HepG2 (cell line): ENCODE measurements around the gene ERLEC1. TPM values are rescaled to one million over a fixed set of nuclear protein-coding genes. Genes with fewer than 3 reads are reported as not detected.

ENCODE experiments used
- CHD2 ChIP-seq: IDR thresholded peaks from 2 replicates; pipeline ENCODE4 v1.6.1; 2011; ENCODE audit warnings: low read depth, low read length, improper control_type of control experiment
- EHMT2 ChIP-seq: fragments of 200-600 bp; sonication (generic); IDR thresholded peaks from 2 replicates; pipeline ENCODE4 v1.7.0; 2017; ENCODE audit warnings: antibody characterized with exemption, low read depth, low read length, borderline replicate concordance
- GATA4 ChIP-seq: sonication (generic); IDR thresholded peaks from 2 replicates; pipeline ENCODE4 v1.6.1; 2016; ENCODE audit warnings: antibody characterized with exemption, low read depth, borderline replicate concordance
- JARID2 ChIP-seq: sonication (generic); formaldehyde crosslinking; IDR thresholded peaks from 2 replicates; pipeline ENCODE4 v1.8.1; 2023; ENCODE audit warnings: missing genetic modification reagents, inconsistent platforms; ENCODE audit not compliant: insufficient replicate concordance
- KLF12 ChIP-seq: sonication (generic); formaldehyde crosslinking; IDR thresholded peaks from 2 replicates; pipeline ENCODE4 v1.4.0; 2020; ENCODE audit warnings: missing genetic modification reagents, borderline replicate concordance
- MED8 ChIP-seq: sonication (generic); formaldehyde crosslinking; IDR thresholded peaks from 2 replicates; pipeline ENCODE4 v1.8.1; 2023; ENCODE audit warnings: mild to moderate bottlenecking, missing genetic modification reagents; ENCODE audit not compliant: insufficient replicate concordance
- PAF1 ChIP-seq: IDR thresholded peaks from 2 replicates; pipeline ENCODE4 v1.6.1; 2016; ENCODE audit warnings: missing genetic modification reagents, missing compliant biosample characterization
- PCBP2 ChIP-seq: fragments of 200-400 bp; formaldehyde crosslinking; optimal IDR thresholded peaks from 2 replicates; pipeline ENCODE3; 2018; ENCODE audit warnings: low read length, low read depth; ENCODE audit not compliant: poor library complexity, severe bottlenecking
- RFX5 ChIP-seq: IDR thresholded peaks from 2 replicates; pipeline ENCODE4 v1.6.1; 2011; ENCODE audit warnings: low read depth, low read length, improper control_type of control experiment
- SP5 ChIP-seq: IDR thresholded peaks from 2 replicates; pipeline ENCODE4 v1.6.1; 2016; ENCODE audit warnings: low read depth, borderline replicate concordance
- SRSF1 ChIP-seq: fragments of 200-400 bp; formaldehyde crosslinking; optimal IDR thresholded peaks from 2 replicates; pipeline ENCODE3; 2017; ENCODE audit warnings: mild to moderate bottlenecking, low read depth, low read length, moderate library complexity
- ZBTB20 ChIP-seq: sonication (generic); formaldehyde crosslinking; IDR thresholded peaks from 2 replicates; pipeline ENCODE4 v1.8.1; 2023; ENCODE audit warnings: missing genetic modification reagents, low read depth, mild to moderate bottlenecking, borderline replicate concordance
- ZNF124 ChIP-seq: sonication (generic); formaldehyde crosslinking; IDR thresholded peaks from 2 replicates; pipeline ENCODE4 v1.4.0; 2020; ENCODE audit warnings: missing genetic modification reagents
- ZNF225 ChIP-seq: sonication (generic); formaldehyde crosslinking; IDR thresholded peaks from 2 replicates; pipeline ENCODE4 v1.4.0; 2020; ENCODE audit warnings: mild to moderate bottlenecking, missing genetic modification reagents
- ZNF782 ChIP-seq: sonication (generic); formaldehyde crosslinking; IDR thresholded peaks from 2 replicates; pipeline ENCODE4 v1.4.0; 2020; ENCODE audit warnings: missing genetic modification reagents, mild to moderate bottlenecking, borderline replicate concordance
- polyA plus RNA-seq, 8 experiments: library from polyadenylated mRNA; depleted of rRNA in 3 of 8; stranded (reverse) in 7 of 8; unstranded in 1 of 8; fragments of >200 nt; fragmentation: Illumina TruSeq in 4 of 8; extraction: Trizol in 4 of 8; gene quantifications; 2 replicates each; pipeline versions ENCODE4 v1.2.1 to v1.2.3, GENCODE V29; 2011 to 2016; ENCODE audit warnings: low read depth in 4 of 8, missing spikeins in 1 of 8, mixed read lengths in 1 of 8; ENCODE audit not compliant: insufficient read depth in 1 of 8
- total RNA-seq, 5 experiments: library from RNA; depleted of rRNA; stranded (reverse); fragments of >200 nt; fragmentation: Illumina TruSeq; extraction: Trizol; gene quantifications; 2 replicates each; pipeline ENCODE4 v1.2.3, GENCODE V29; 2016; ENCODE audit warnings: low read depth in 1 of 5
- TF ChIP-seq, protein P1 (sequence below): sonication (generic); formaldehyde crosslinking; IDR thresholded peaks from 2 replicates; pipeline ENCODE4 v1.5.0; 2020; ENCODE audit warnings: mild to moderate bottlenecking, missing genetic modification reagents
- TF ChIP-seq, protein P2 (sequence below): sonication (generic); formaldehyde crosslinking; IDR thresholded peaks from 2 replicates; pipeline ENCODE4 v1.8.1; 2023; ENCODE audit warnings: missing genetic modification reagents, inconsistent platforms, borderline replicate concordance
- TF ChIP-seq, protein P3 (sequence below): sonication (generic); formaldehyde crosslinking; IDR thresholded peaks from 2 replicates; pipeline ENCODE4 v1.4.0; 2020; ENCODE audit warnings: mild to moderate bottlenecking, missing genetic modification reagents
- TF ChIP-seq, protein P4 (sequence below): sonication (generic); formaldehyde crosslinking; IDR thresholded peaks from 2 replicates; pipeline ENCODE4 v1.4.0; 2020; ENCODE audit warnings: mild to moderate bottlenecking, missing genetic modification reagents
- TF ChIP-seq, protein P5 (sequence below): sonication (generic); formaldehyde crosslinking; conservative IDR thresholded peaks from 2 replicates; pipeline ENCODE4 v1.4.0; 2020; ENCODE audit warnings: missing genetic modification reagents

The ERLEC1 gene
- total and polyA plus RNA-seq, 2 of the 13 experiments (the other 11 are each of a cell fraction or from before 2014, with no cell fraction given), result 87.3 to 88.4 TPM

DNA sequence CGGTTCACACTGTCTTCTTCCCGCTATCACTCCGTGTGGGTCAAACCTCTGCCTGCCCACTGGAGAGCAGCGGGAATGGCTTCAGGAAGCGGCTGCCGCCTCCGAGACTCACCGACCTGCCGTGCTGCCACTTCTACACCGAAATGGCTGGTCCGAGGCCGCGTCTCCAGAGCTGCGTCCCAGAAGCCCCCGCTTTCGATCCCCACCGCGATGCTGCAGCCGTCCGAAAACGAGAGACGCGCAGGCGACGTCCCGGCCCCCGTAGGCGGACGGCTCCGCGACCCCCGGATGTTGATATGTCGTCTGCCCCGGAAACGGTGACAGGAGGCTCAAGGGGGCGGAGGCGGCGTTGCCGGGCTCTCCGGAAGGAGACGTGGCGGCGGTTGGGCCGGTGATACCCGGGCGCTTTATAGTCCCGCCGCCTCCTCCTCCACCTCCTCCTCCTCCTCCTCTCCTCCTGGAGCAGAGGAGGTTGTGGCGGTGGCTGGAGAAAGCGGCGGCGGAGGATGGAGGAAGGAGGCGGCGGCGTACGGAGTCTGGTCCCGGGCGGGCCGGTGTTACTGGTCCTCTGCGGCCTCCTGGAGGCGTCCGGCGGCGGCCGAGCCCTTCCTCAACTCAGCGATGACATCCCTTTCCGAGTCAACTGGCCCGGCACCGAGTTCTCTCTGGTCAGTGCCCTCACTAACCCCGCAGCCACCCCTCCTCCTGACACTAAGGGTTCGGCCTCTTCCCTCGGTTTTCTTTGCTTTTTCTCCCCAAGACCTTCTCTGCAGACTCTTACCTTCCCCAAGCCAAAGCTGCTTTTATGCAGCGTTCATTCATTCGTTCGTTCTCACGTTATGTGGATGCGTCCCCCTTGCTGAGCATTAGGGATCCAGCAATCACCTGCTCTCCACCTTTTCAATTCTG, at the start of gene ERLEC1, which contains the start of gene ASB3 (continued):
- TF ChIP-seq, protein P1, sequence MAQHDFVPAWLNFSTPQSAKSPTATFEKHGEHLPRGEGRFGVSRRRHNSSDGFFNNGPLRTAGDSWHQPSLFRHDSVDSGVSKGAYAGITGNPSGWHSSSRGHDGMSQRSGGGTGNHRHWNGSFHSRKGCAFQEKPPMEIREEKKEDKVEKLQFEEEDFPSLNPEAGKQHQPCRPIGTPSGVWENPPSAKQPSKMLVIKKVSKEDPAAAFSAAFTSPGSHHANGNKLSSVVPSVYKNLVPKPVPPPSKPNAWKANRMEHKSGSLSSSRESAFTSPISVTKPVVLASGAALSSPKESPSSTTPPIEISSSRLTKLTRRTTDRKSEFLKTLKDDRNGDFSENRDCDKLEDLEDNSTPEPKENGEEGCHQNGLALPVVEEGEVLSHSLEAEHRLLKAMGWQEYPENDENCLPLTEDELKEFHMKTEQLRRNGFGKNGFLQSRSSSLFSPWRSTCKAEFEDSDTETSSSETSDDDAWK (CRISPR knock-in tag), result no peak
- TF ChIP-seq, protein P2, sequence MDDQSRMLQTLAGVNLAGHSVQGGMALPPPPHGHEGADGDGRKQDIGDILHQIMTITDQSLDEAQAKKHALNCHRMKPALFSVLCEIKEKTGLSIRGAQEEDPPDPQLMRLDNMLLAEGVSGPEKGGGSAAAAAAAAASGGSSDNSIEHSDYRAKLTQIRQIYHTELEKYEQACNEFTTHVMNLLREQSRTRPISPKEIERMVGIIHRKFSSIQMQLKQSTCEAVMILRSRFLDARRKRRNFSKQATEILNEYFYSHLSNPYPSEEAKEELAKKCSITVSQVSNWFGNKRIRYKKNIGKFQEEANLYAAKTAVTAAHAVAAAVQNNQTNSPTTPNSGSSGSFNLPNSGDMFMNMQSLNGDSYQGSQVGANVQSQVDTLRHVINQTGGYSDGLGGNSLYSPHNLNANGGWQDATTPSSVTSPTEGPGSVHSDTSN (CRISPR knock-in tag), result no peak; the same call in 1 of the 2 replicates
- TF ChIP-seq CHD2 (peak; percentile 74; the same call in 1 of the 2 replicates), EHMT2 (no peak), RFX5 (peak; percentile 58; the same call in 1 of the 2 replicates), MED8 (peak; percentile 97), ZNF782 (CRISPR knock-in tag) (peak; percentile 99), JARID2 (CRISPR knock-in tag) (peak; percentile 87), GATA4 (peak; percentile 61), ZNF225 (peak; percentile 56), SP5 (CRISPR knock-in tag) (peak; percentile 78), ZNF124 (CRISPR knock-in tag) (peak; percentile 96), KLF12 (CRISPR knock-in tag) (peak; percentile 93; the same call in 1 of the 2 replicates), ZBTB20 (peak; percentile 91), PCBP2 (no peak), PAF1 (CRISPR knock-in tag) (no peak), SRSF1 (peak; percentile 91)
- TF ChIP-seq, protein P3, sequence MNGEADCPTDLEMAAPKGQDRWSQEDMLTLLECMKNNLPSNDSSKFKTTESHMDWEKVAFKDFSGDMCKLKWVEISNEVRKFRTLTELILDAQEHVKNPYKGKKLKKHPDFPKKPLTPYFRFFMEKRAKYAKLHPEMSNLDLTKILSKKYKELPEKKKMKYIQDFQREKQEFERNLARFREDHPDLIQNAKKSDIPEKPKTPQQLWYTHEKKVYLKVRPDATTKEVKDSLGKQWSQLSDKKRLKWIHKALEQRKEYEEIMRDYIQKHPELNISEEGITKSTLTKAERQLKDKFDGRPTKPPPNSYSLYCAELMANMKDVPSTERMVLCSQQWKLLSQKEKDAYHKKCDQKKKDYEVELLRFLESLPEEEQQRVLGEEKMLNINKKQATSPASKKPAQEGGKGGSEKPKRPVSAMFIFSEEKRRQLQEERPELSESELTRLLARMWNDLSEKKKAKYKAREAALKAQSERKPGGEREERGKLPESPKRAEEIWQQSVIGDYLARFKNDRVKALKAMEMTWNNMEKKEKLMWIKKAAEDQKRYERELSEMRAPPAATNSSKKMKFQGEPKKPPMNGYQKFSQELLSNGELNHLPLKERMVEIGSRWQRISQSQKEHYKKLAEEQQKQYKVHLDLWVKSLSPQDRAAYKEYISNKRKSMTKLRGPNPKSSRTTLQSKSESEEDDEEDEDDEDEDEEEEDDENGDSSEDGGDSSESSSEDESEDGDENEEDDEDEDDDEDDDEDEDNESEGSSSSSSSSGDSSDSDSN (CRISPR knock-in tag), result peak; percentile 95
- TF ChIP-seq, protein P4, sequence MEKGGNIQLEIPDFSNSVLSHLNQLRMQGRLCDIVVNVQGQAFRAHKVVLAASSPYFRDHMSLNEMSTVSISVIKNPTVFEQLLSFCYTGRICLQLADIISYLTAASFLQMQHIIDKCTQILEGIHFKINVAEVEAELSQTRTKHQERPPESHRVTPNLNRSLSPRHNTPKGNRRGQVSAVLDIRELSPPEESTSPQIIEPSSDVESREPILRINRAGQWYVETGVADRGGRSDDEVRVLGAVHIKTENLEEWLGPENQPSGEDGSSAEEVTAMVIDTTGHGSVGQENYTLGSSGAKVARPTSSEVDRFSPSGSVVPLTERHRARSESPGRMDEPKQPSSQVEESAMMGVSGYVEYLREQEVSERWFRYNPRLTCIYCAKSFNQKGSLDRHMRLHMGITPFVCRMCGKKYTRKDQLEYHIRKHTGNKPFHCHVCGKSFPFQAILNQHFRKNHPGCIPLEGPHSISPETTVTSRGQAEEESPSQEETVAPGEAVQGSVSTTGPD (CRISPR knock-in tag), result 0 out of 2 replicates have a peak, but pooled peaks have one; percentile 37
- TF ChIP-seq, protein P5, sequence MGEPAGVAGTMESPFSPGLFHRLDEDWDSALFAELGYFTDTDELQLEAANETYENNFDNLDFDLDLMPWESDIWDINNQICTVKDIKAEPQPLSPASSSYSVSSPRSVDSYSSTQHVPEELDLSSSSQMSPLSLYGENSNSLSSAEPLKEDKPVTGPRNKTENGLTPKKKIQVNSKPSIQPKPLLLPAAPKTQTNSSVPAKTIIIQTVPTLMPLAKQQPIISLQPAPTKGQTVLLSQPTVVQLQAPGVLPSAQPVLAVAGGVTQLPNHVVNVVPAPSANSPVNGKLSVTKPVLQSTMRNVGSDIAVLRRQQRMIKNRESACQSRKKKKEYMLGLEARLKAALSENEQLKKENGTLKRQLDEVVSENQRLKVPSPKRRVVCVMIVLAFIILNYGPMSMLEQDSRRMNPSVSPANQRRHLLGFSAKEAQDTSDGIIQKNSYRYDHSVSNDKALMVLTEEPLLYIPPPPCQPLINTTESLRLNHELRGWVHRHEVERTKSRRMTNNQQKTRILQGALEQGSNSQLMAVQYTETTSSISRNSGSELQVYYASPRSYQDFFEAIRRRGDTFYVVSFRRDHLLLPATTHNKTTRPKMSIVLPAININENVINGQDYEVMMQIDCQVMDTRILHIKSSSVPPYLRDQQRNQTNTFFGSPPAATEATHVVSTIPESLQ (CRISPR knock-in tag), result 0 out of 2 replicates have a peak, but pooled peaks have one; percentile 75
